Peyer's patch (tissue), 4 donors: ENCODE results near the gene ACTG2.

Experiments used
- CTCF ChIP-seq, 6 experiments: fragments of 450-650 bp in 4 of 6; fragments of 200-600 bp in 2 of 6; sonication (generic) in 1 of 6; IDR thresholded peaks; one replicate each; pipeline ENCODE4 v1.5.1; 2017 to 2019; ENCODE audit warnings: antibody characterized with exemption in 6 of 6, mild to moderate bottlenecking in 3 of 6, moderate library complexity in 1 of 6
- POLR2A ChIP-seq, 2 donors: fragments of 450-650 bp; IDR thresholded peaks; one replicate each; pipeline ENCODE4 v1.5.1; 2017; ENCODE audit warnings: antibody characterized with exemption in 2 of 2, mild to moderate bottlenecking in 2 of 2, moderate library complexity in 2 of 2

GRCh38 chr2:73885406-73885805 is 7.4 kb upstream of the ACTG2 start:
- no peak for TF ChIP-seq CTCF (IDR thresholded peaks at IDR 0.05)
- no peak for TF ChIP-seq POLR2A (IDR thresholded peaks at IDR 0.05)
